Effector memory CD4-positive, alpha-beta T cell (primary cell): ENCODE data around the gene UBFD1.
A peak's percentile ranks its signal among the peaks of the same experiment; 100 is the strongest.
"Not testable (repeated sequence)": the region's sequence is repeated elsewhere in the genome, so short reads cannot be mapped to it uniquely, and the experiment has no call there.

Experiments
- DNase-seq, 3 donors: peaks; one replicate each; pipeline ENCODE4 v3.0.0-alpha.2; 2020
- H3K27ac ChIP-seq: 2 replicates; pipeline ENCODE4 v1.7.0; 2013; ENCODE audit warnings: mild to moderate bottlenecking, low read length, moderate library complexity; ENCODE audit not compliant: insufficient read depth, poor library complexity, severe bottlenecking
- H3K27me3 ChIP-seq: replicated peaks from 2 replicates; pipeline ENCODE4 v1.7.0; 2013; ENCODE audit warnings: mild to moderate bottlenecking, low read length; ENCODE audit not compliant: insufficient read depth, control insufficient read depth, poor library complexity, severe bottlenecking
- H3K36me3 ChIP-seq: 2 replicates; pipeline ENCODE4 v1.7.0; 2013; ENCODE audit warnings: mild to moderate bottlenecking, low read length, moderate library complexity; ENCODE audit not compliant: control insufficient read depth, insufficient read depth
- H3K4me1 ChIP-seq: 2 replicates; pipeline ENCODE4 v1.7.0; 2013; ENCODE audit warnings: low read length, mild to moderate bottlenecking; ENCODE audit not compliant: control insufficient read depth, insufficient read depth, poor library complexity, severe bottlenecking
- H3K4me3 ChIP-seq: 2 replicates; pipeline ENCODE4 v1.7.0; 2013; ENCODE audit warnings: low read length, low read depth, mild to moderate bottlenecking; ENCODE audit not compliant: insufficient read depth, poor library complexity, severe bottlenecking
- H3K9me3 ChIP-seq: 2 replicates; pipeline ENCODE4 v1.7.0; 2013; ENCODE audit warnings: mild to moderate bottlenecking, low read length, moderate library complexity; ENCODE audit not compliant: control insufficient read depth

The UBFD1 gene

GRCh38 chr16:23580391-23580790 is 22.9 kb downstream of the UBFD1 start:
- Histone ChIP-seq H3K27ac (no peak overlapping the region), H3K27me3 (no peaks in the 10 kb centered on the region), H3K4me1 (no peaks in the 10 kb centered on the region), H3K9me3 (no peaks in the 10 kb centered on the region), H3K36me3 (peaks cover 41% of the 10 kb centered on the region), H3K4me3 (no peak overlapping the region)
- DNase-seq, result no peak

- H3K27ac ChIP-seq, result no peak overlapping the region
- no peaks in the 10 kb centered on the region for H3K27me3 ChIP-seq
- peaks cover 51% of the 10 kb centered on the region for H3K36me3 ChIP-seq
- H3K4me3 ChIP-seq, result no peak overlapping the region
- no peaks in the 10 kb centered on the region for H3K9me3 ChIP-seq
- no peaks in the 10 kb centered on the region for H3K4me1 ChIP-seq
- DNase-seq, result no peak
These were observed 24.2 kb downstream of the UBFD1 start for GRCh38 chr16:23581764-23582163.

- H3K9me3 ChIP-seq, H3K27me3 ChIP-seq, DNase-seq, H3K4me1 ChIP-seq, H3K4me3 ChIP-seq, H3K27ac ChIP-seq: not testable (repeated sequence)
- peaks cover 66% of the 10 kb centered on the region for H3K36me3 ChIP-seq
These were observed 25.7 kb downstream of the UBFD1 start for GRCh38 chr16:23583271-23583670.

GRCh38 chr16:23584186-23585076 is 26.9 kb downstream of the UBFD1 start:
- peaks cover 61% of the 10 kb centered on the region for H3K36me3 ChIP-seq
- no peak overlapping the region for H3K4me3 ChIP-seq
- H3K27ac ChIP-seq, result no peak overlapping the region
- no peak for DNase-seq
- H3K9me3 ChIP-seq, result no peaks in the 10 kb centered on the region
- no peaks in the 10 kb centered on the region for H3K4me1 ChIP-seq
- H3K27me3 ChIP-seq, result no peaks in the 10 kb centered on the region

GRCh38 chr16:23587726-23588125 is 30.2 kb downstream of the UBFD1 start:
- no peaks in the 10 kb centered on the region for H3K4me1 ChIP-seq
- no peak for DNase-seq
- no peaks in the 10 kb centered on the region for H3K9me3 ChIP-seq
- no peak overlapping the region for H3K27ac ChIP-seq
- H3K36me3 ChIP-seq, result peaks cover 74% of the 10 kb centered on the region
- no peaks in the 10 kb centered on the region for H3K27me3 ChIP-seq
- no peak overlapping the region for H3K4me3 ChIP-seq

- H3K4me1 ChIP-seq, result peaks cover under 1% of the 10 kb centered on the region
- H3K9me3 ChIP-seq, result no peaks in the 10 kb centered on the region
- H3K27ac ChIP-seq, result no peak overlapping the region
- H3K27me3 ChIP-seq, result no peaks in the 10 kb centered on the region
- DNase-seq, result no peak
- peaks cover 72% of the 10 kb centered on the region for H3K36me3 ChIP-seq
- no peak overlapping the region for H3K4me3 ChIP-seq
These were observed 32.7 kb downstream of the UBFD1 start for GRCh38 chr16:23590181-23590580.

- Histone ChIP-seq H3K27me3 (no peaks in the 10 kb centered on the region), H3K4me3 (no peak overlapping the region), H3K4me1 (peaks cover 5% of the 10 kb centered on the region), H3K9me3 (no peaks in the 10 kb centered on the region), H3K36me3 (peaks cover 40% of the 10 kb centered on the region), H3K27ac (no peak overlapping the region)
- no peak for DNase-seq
These were observed 36.7 kb downstream of the UBFD1 start for GRCh38 chr16:23594186-23594585.

- H3K4me1 ChIP-seq, result peaks cover 5% of the 10 kb centered on the region
- H3K27ac ChIP-seq, result peak overlapping the region; percentile 83
- DNase-seq, result no peak
- H3K36me3 ChIP-seq, result peaks cover 31% of the 10 kb centered on the region
- H3K27me3 ChIP-seq, result no peaks in the 10 kb centered on the region
- no peaks in the 10 kb centered on the region for H3K9me3 ChIP-seq
- H3K4me3 ChIP-seq, result peak overlapping the region; percentile 97
These were observed 37.9 kb downstream of the UBFD1 start for GRCh38 chr16:23595246-23595950.

GRCh38 chr16:23595951-23596720 is 38.6 kb downstream of the UBFD1 start, which contains the start of gene NDUFAB1:
Gene NDUFAB1 (minus strand): TSS chr16:23596316. CDS start chr16:23596290, 26 bp downstream.
- Histone ChIP-seq H3K36me3 (peaks cover 24% of the 10 kb centered on the region), H3K9me3 (no peaks in the 10 kb centered on the region), H3K27me3 (no peaks in the 10 kb centered on the region), H3K4me1 (peaks cover 5% of the 10 kb centered on the region), H3K4me3 (peak within 1 kb of the TSS; percentile 97), H3K27ac (peak within 1 kb of the TSS; percentile 83)
- peak; percentile 75 to 82 (median 80) for DNase-seq
